OCI-LY1 (cell line): ENCODE data around the gene HOXD3.

Experiments
- H2AFZ ChIP-seq: fragments of 200-600 bp; sonication (generic), shearing (Covaris generic); 2 replicates; pipeline ENCODE4 v1.6.0; 2014; ENCODE audit warnings: antibody characterized with exemption, mild to moderate bottlenecking, low read length
- H3F3A ChIP-seq: fragments of 200-600 bp; sonication (generic), shearing (Covaris generic); 2 replicates; pipeline ENCODE4 v1.6.0; 2014; ENCODE audit warnings: mild to moderate bottlenecking, antibody characterized with exemption, low read length, moderate library complexity; ENCODE audit not compliant: insufficient read depth
- H3K27ac ChIP-seq: fragments of 200-600 bp; sonication (generic); 2 replicates; pipeline ENCODE4 v1.5.1; 2014; ENCODE audit warnings: low read length, mixed run types, mild to moderate bottlenecking, low read depth; ENCODE audit not compliant: poor library complexity, severe bottlenecking
- H3K27me3 ChIP-seq: fragments of 200-600 bp; sonication (generic); 2 replicates; pipeline ENCODE4 v1.6.0; 2014; ENCODE audit warnings: antibody characterized with exemption, mild to moderate bottlenecking, low read length, moderate library complexity; ENCODE audit not compliant: insufficient read depth
- H3K36me3 ChIP-seq: fragments of 200-600 bp; sonication (generic); 2 replicates; pipeline ENCODE4 v1.6.1; 2014; ENCODE audit warnings: mild to moderate bottlenecking, antibody characterized with exemption, low read length, moderate library complexity, mixed read lengths; ENCODE audit not compliant: insufficient read depth
- H3K4me1 ChIP-seq: fragments of 200-600 bp; sonication (generic); 2 replicates; pipeline ENCODE4 v1.5.1; 2014; ENCODE audit warnings: mild to moderate bottlenecking, low read length, moderate library complexity; ENCODE audit not compliant: insufficient read depth, severe bottlenecking
- H3K4me2 ChIP-seq: fragments of 200-600 bp; sonication (generic), shearing (Covaris generic); 2 replicates; pipeline ENCODE4 v1.6.1; 2014; ENCODE audit warnings: low read length
- H3K4me3 ChIP-seq: fragments of 200-600 bp; sonication (generic); 2 replicates; pipeline ENCODE4 v1.5.1; 2014; ENCODE audit warnings: low read length, low read depth, mild to moderate bottlenecking, mixed read lengths; ENCODE audit not compliant: poor library complexity, severe bottlenecking
- H3K79me2 ChIP-seq: fragments of 200-600 bp; shearing (Covaris generic); 2 replicates; pipeline ENCODE4 v1.6.1; 2016; ENCODE audit warnings: mixed run types, low read length, mixed read lengths; ENCODE audit not compliant: insufficient read depth
- H3K9ac ChIP-seq: fragments of 200-600 bp; sonication (generic), shearing (Covaris generic); 2 replicates; pipeline ENCODE4 v1.6.1; 2014; ENCODE audit warnings: mild to moderate bottlenecking, low read length, mixed read lengths
- H3K9me2 ChIP-seq: fragments of 200-600 bp; sonication (generic), shearing (Covaris generic); 2 replicates; pipeline ENCODE4 v1.6.1; 2014; ENCODE audit warnings: low read depth, mild to moderate bottlenecking, low read length, mixed read lengths
- H3K9me3 ChIP-seq: fragments of 200-600 bp; shearing (Covaris generic); 2 replicates; pipeline ENCODE4 v1.6.1; 2014; ENCODE audit warnings: low read length, mixed read lengths
- H4K20me1 ChIP-seq: fragments of 200-600 bp; sonication (generic), shearing (Covaris generic); 2 replicates; pipeline ENCODE4 v1.6.0; 2016; ENCODE audit warnings: mild to moderate bottlenecking, low read length; ENCODE audit not compliant: insufficient read depth
- CTCF ChIP-seq: fragments of 200-600 bp; sonication (generic), shearing (Covaris generic); IDR thresholded peaks from 2 replicates; pipeline ENCODE4 v1.5.1; 2017; ENCODE audit warnings: mild to moderate bottlenecking, antibody characterized with exemption, low read length, moderate library complexity, mixed read lengths
- EZH2 ChIP-seq: fragments of 200-600 bp; sonication (generic), shearing (Covaris generic); IDR thresholded peaks from 2 replicates; pipeline ENCODE4 v1.8.0; 2017; ENCODE audit warnings: borderline replicate concordance, mixed run types, mild to moderate bottlenecking, antibody characterized with exemption, low read length, moderate library complexity, mixed read lengths

The HOXD3 gene

GRCh38 chr2:176174824-176175708, 18.0 kb downstream of the HOXD3 start:
- H3K9me2 ChIP-seq = no peaks in the 10 kb centered on the region
- H3K9ac ChIP-seq = no peak overlapping the region
- 0 out of 2 replicates have a peak, but pooled peaks cover 8% of the 10 kb centered on the region for H3K27me3 ChIP-seq
- no peak overlapping the region for H2AFZ ChIP-seq
- H3F3A ChIP-seq = no peaks in the 10 kb centered on the region
- H4K20me1 ChIP-seq = no peaks in the 10 kb centered on the region
- H3K9me3 ChIP-seq = no peaks in the 10 kb centered on the region
- H3K27ac ChIP-seq = no peak overlapping the region
- no peaks in the 10 kb centered on the region for H3K79me2 ChIP-seq
- no peak overlapping the region for H3K4me3 ChIP-seq
- peaks cover 4% of the 10 kb centered on the region for H3K4me1 ChIP-seq
- H3K36me3 ChIP-seq = no peaks in the 10 kb centered on the region
- TF ChIP-seq CTCF (no peak), EZH2 (no peak)
- H3K4me2 ChIP-seq = 0 out of 2 replicates have a peak overlapping the region, but pooled peaks have one; percentile 29

- no peak overlapping the region for H3K4me2 ChIP-seq
- no peaks in the 10 kb centered on the region for H3K36me3 ChIP-seq
- H3K9ac ChIP-seq = no peak overlapping the region
- no peaks in the 10 kb centered on the region for H3K9me3 ChIP-seq
- H3K27me3 ChIP-seq = 0 out of 2 replicates have a peak, but pooled peaks cover 8% of the 10 kb centered on the region
- H3K4me1 ChIP-seq = peaks cover 4% of the 10 kb centered on the region
- no peaks in the 10 kb centered on the region for H3K9me2 ChIP-seq
- no peaks in the 10 kb centered on the region for H3K79me2 ChIP-seq
- no peak overlapping the region for H2AFZ ChIP-seq
- no peak overlapping the region for H3K27ac ChIP-seq
- no peaks in the 10 kb centered on the region for H4K20me1 ChIP-seq
- no peaks in the 10 kb centered on the region for H3F3A ChIP-seq
- no peak overlapping the region for H3K4me3 ChIP-seq
- TF ChIP-seq EZH2 (no peak), CTCF (no peak)
These were observed 18.9 kb downstream of the HOXD3 start for GRCh38 chr2:176175709-176176607.

GRCh38 chr2:176177580-176178037, 20.5 kb downstream of the HOXD3 start:
- H3K4me2 ChIP-seq = peak overlapping the region; percentile 50
- H3F3A ChIP-seq = no peaks in the 10 kb centered on the region
- H3K4me1 ChIP-seq = peaks cover 4% of the 10 kb centered on the region
- H3K9me3 ChIP-seq = no peaks in the 10 kb centered on the region
- no peak for TF ChIP-seq CTCF
- TF ChIP-seq EZH2 = no peak
- H3K27ac ChIP-seq = no peak overlapping the region
- H3K36me3 ChIP-seq = no peaks in the 10 kb centered on the region
- H3K4me3 ChIP-seq = peak overlapping the region; percentile 50
- H2AFZ ChIP-seq = no peak overlapping the region
- H3K27me3 ChIP-seq = 0 out of 2 replicates have a peak, but pooled peaks cover 8% of the 10 kb centered on the region
- no peak overlapping the region; the same call in 1 of the 2 replicates for H3K9ac ChIP-seq
- H3K9me2 ChIP-seq = no peaks in the 10 kb centered on the region
- no peaks in the 10 kb centered on the region for H3K79me2 ChIP-seq
- no peaks in the 10 kb centered on the region for H4K20me1 ChIP-seq
